ENCODE data around the gene KIAA1549.

GRCh38 chr7:138975343-138976104 lies 5.7 kb downstream of the KIAA1549 start:
- no peak for TF ChIP-seq CTCF (IDR thresholded peaks at IDR 0.05; ENCODE audit: insufficient read depth, low read length, poor library complexity, severe bottlenecking)
- TF ChIP-seq EZH2phosphoT487 (conservative IDR thresholded peaks at IDR 0.05; ENCODE audit: low read length), result no peak
